Measurements from ENCODE around the gene RBM28.

The RBM28 gene

GRCh38 chr7:128257458-128257857 is 86.2 kb downstream of the RBM28 start:
- no peak for DNase-seq

DNA sequence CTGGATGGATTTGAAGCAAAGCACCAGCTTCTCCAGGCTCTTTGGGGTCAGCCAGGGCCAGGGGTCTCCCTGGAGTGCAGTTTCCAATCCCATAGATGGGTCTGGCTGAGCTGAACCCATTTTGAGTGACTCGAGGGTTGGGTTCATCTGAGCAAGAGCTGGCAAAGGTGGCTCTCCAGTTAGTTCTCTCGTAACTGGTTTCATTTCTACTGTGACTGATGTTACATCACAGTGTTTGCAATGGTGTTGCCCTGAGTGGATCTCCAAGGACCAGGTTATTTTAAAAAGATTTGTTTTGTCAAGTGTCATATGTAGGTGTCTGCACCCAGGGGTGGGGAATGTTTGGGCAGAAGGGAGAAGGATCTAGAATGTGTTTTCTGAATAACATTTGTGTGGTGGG is 88.4 kb downstream of the RBM28 start:
- DNase-seq = no peak

- no peak for DNase-seq
Observed at GRCh38 chr7:128254470-128254869, 89.2 kb downstream of the RBM28 start.

- no peak for DNase-seq
Observed at GRCh38 chr7:128253701-128254100, 90.0 kb downstream of the RBM28 start.

- no peak for DNase-seq
Observed at GRCh38 chr7:128251337-128251736, 92.4 kb downstream of the RBM28 start.

Measured in activated CD4-positive, alpha-beta T cell treated with anti-CD3 and anti-CD28 coated beads, Interleukin-2, Interleukin-6, amounts not matched to agents 100 ng/mL and 50 ng/mL, durations not matched to agents 16 hours and 8 hours (primary cell).